K562 (cell line): ENCODE measurements around the gene PLS1. TPM values are rescaled to one million over a fixed set of nuclear protein-coding genes. Genes with fewer than 3 reads are reported as not detected.

Source experiments
- ATAC-seq: fragments of 200-7000 bp; cut with Tn5 transposase; 3 replicates; pipeline ENCODE4 v1.9.1; 2020; ENCODE audit warnings: moderate library complexity
- BruUV-seq: library from RNA; stranded (reverse); fragments of 400-500 nt; replicated peaks from 2 replicates; lab custom pipeline; 2021; lab: Mats Ljungman, UMichigan
- CTCF ChIA-PET: fragments of 300-600 bp; formaldehyde crosslinking; extraction: SDS; loops from one replicate; lab custom pipeline; 2021; ENCODE audit warnings: low intra/inter-chr PET ratio; lab: Yijun Ruan, JAX
- POLR2A ChIA-PET: fragments of 300-600, 350-650 bp; sonication (Branson Sonifier 250); formaldehyde crosslinking; extraction: SDS; loops from one replicate; lab custom pipeline; 2021; ENCODE audit warnings: antibody characterized with exemption, inconsistent platforms; lab: Yijun Ruan, JAX
- DNase-seq, 4 experiments: peaks; one replicate each; pipeline versions ENCODE4 v3.0.0 to v3.0.0-alpha.2; 2011 to 2018; ENCODE audit warnings: low spot score in 3 of 4, mixed read lengths in 3 of 4; ENCODE audit errors: extremely low read depth in 1 of 4
- FAIRE-seq: peaks from 2 replicates; lab custom pipeline; 2011; peaks lifted over from hg19 to GRCh38; lab: Jason Lieb, UNC
- H2AFZ ChIP-seq: 2 replicates; pipeline ENCODE4 v1.6.0; 2011; ENCODE audit warnings: low read depth, low read length, control low read depth, inconsistent platforms
- H3K27ac ChIP-seq: fragments of 200-600 bp; 3 replicates; pipeline ENCODE4 v1.8.0; 2011; ENCODE audit warnings: low read depth, mild to moderate bottlenecking, control low read depth, inconsistent platforms, low read length, moderate library complexity, mixed read lengths; ENCODE audit errors: extremely low read depth
- H3K27me3 ChIP-seq, 2 experiments: fragments of 300-600 bp in 1 of 2; 2 replicates in 1 of 2; 3 replicates in 1 of 2; pipeline versions ENCODE4 v1.6.0 to v1.8.0; 2011; ENCODE audit warnings: inconsistent platforms in 2 of 2, low read length in 2 of 2, mild to moderate bottlenecking in 1 of 2, mixed read lengths in 1 of 2, moderate library complexity in 1 of 2; ENCODE audit not compliant: control insufficient read depth in 2 of 2, insufficient read depth in 2 of 2
- H3K36me3 ChIP-seq: fragments of 300-600 bp; 3 replicates; pipeline ENCODE4 v1.8.0; 2011; ENCODE audit warnings: mild to moderate bottlenecking, low read length, inconsistent platforms; ENCODE audit not compliant: control insufficient read depth, insufficient read depth
- H3K4me1 ChIP-seq, 2 experiments: fragments of 200-600 bp in 1 of 2; replicated peaks in 1 of 2; 2 replicates in 1 of 2; 3 replicates in 1 of 2; pipeline versions ENCODE4 v1.5.1 to v1.8.0; 2011; ENCODE audit warnings: inconsistent platforms in 2 of 2, low read length in 2 of 2, mild to moderate bottlenecking in 1 of 2, mixed read lengths in 1 of 2, moderate library complexity in 1 of 2; ENCODE audit not compliant: control insufficient read depth in 2 of 2, insufficient read depth in 2 of 2
- H3K4me2 ChIP-seq: 2 replicates; pipeline ENCODE4 v1.6.1; 2011; ENCODE audit warnings: low read length, control low read depth, inconsistent platforms, mixed read lengths; ENCODE audit not compliant: insufficient read depth
- H3K4me3 ChIP-seq: fragments of 200-600 bp; sonication (generic), shearing (Covaris generic); 2 replicates; pipeline ENCODE4 v1.5.1; 2016; ENCODE audit warnings: control low read depth, inconsistent platforms
- H3K79me2 ChIP-seq: fragments of 200-600 bp; 3 replicates; pipeline ENCODE4 v1.8.0; 2011; ENCODE audit warnings: low read length, inconsistent platforms; ENCODE audit not compliant: control insufficient read depth, insufficient read depth
- H3K9ac ChIP-seq, 2 experiments: 2 replicates each; pipeline versions ENCODE4 v1.6.0 to v1.6.1; 2011; ENCODE audit warnings: low read depth in 2 of 2, low read length in 2 of 2, control low read depth in 1 of 2, inconsistent platforms in 1 of 2, mild to moderate bottlenecking in 1 of 2, mixed read lengths in 1 of 2; ENCODE audit not compliant: insufficient read depth in 1 of 2
- H3K9me1 ChIP-seq: one replicate; pipeline ENCODE4 v1.6.0; 2011; ENCODE audit warnings: inconsistent platforms, mild to moderate bottlenecking, low read length, moderate library complexity; ENCODE audit not compliant: control insufficient read depth, insufficient read depth
- H3K9me3 ChIP-seq: replicated peaks from 2 replicates; pipeline ENCODE4 v1.5.1; 2011; ENCODE audit warnings: low read depth, low read length, inconsistent platforms; ENCODE audit not compliant: control insufficient read depth, insufficient read depth
- H4K20me1 ChIP-seq: replicated peaks from 2 replicates; pipeline ENCODE4 v1.6.1; 2011; ENCODE audit warnings: low read length, inconsistent platforms, mixed read lengths; ENCODE audit not compliant: control insufficient read depth, insufficient read depth
- MAFF ChIP-seq: IDR thresholded peaks from 2 replicates; pipeline ENCODE4 v1.6.1; 2012; ENCODE audit warnings: low read length, improper control_type of control experiment
- MEF2A ChIP-seq: IDR thresholded peaks from 2 replicates; pipeline ENCODE4 v1.6.1; 2011; ENCODE audit warnings: low read depth, mild to moderate bottlenecking, low read length, moderate library complexity; ENCODE audit not compliant: control insufficient read depth
- MLLT1 ChIP-seq, 2 experiments: fragments of 450-650 bp; IDR thresholded peaks; 2 replicates each; pipeline ENCODE4 v1.6.1; 2016
- PCBP2 ChIP-seq: fragments of 200-400 bp; formaldehyde crosslinking; IDR thresholded peaks from 2 replicates; pipeline ENCODE4 v1.6.1; 2018; ENCODE audit warnings: low read length, low read depth, mild to moderate bottlenecking, moderate library complexity; ENCODE audit not compliant: poor library complexity, severe bottlenecking
- XRCC4 ChIP-seq: IDR thresholded peaks from one replicate; pipeline ENCODE4 v1.6.1; 2011; ENCODE audit not compliant: insufficient read depth, insufficient read length; ENCODE audit errors: extremely low read depth
- ZBTB17 ChIP-seq: fragments of 450-650 bp; formaldehyde crosslinking; IDR thresholded peaks from 2 replicates; pipeline ENCODE4 v1.4.0; 2020; ENCODE audit warnings: mild to moderate bottlenecking
- ZMIZ1 ChIP-seq, 2 experiments: fragments of 150-350 bp in 1 of 2; IDR thresholded peaks; 2 replicates each; pipeline ENCODE4 v1.6.1; 2012 to 2016; ENCODE audit warnings: low read depth in 2 of 2, low read length in 2 of 2, mild to moderate bottlenecking in 1 of 2, moderate library complexity in 1 of 2
- ZNF143 ChIP-seq: sonication (generic); formaldehyde crosslinking; IDR thresholded peaks from 2 replicates; pipeline ENCODE4 v1.9.0; 2022; ENCODE audit warnings: mild to moderate bottlenecking, missing genetic modification reagents
- ZNF277 ChIP-seq: fragments of 250-450 bp; sonication (Bioruptor Pico); IDR thresholded peaks from 2 replicates; pipeline ENCODE4 v1.8.0; 2022; ENCODE audit warnings: inconsistent platforms, mild to moderate bottlenecking, moderate library complexity, borderline replicate concordance
- ZNF740 ChIP-seq, 3 experiments: fragments of 200-800 bp in 1 of 3; sonication (Bioruptor generic) in 1 of 3; sonication (generic) in 1 of 3; formaldehyde crosslinking in 1 of 3; IDR thresholded peaks; 2 replicates each; pipeline versions ENCODE4 v1.6.1 to v1.8.0; 2016 to 2022; ENCODE audit warnings: mild to moderate bottlenecking in 2 of 3, missing compliant biosample characterization in 2 of 3, missing genetic modification characterization in 2 of 3, missing genetic modification reagents in 1 of 3
- in situ Hi-C: fragments of 300-500 bp; cut with MboI; formaldehyde crosslinking; loops from 4 replicates; pipeline ENCODE4 v1.15.0; 2018; ENCODE audit warnings: inconsistent platforms, mixed read lengths
- intact Hi-C: fragments of 100-400 bp; cut with micrococcal nuclease; formaldehyde crosslinking; loops from 2 replicates; pipeline ENCODE4 v1.14.2; 2022
- polyA plus RNA-seq, 8 experiments: library from polyadenylated mRNA; depleted of rRNA in 4 of 8; stranded (reverse) in 5 of 8; unstranded in 3 of 8; fragments of >200 nt; fragmentation: Nextera tagmentation in 2 of 8; fragmentation: Illumina TruSeq in 1 of 8; extraction: Ambion mirVana in 2 of 8; extraction: Trizol in 1 of 8; gene quantifications; 2 replicates each; pipeline versions ENCODE4 v1.2.1 to v1.2.3, GENCODE V29; 2011 to 2014; ENCODE audit warnings: inconsistent platforms in 1 of 8, missing spikeins in 1 of 8
- total RNA-seq, 7 experiments: library from RNA; depleted of rRNA in 6 of 7; stranded (reverse); fragments of >200 nt in 6 of 7; fragmentation: Illumina TruSeq in 2 of 7; extraction: Trizol in 2 of 7; gene quantifications; 2 replicates each; pipeline versions ENCODE4 v1.2.1 to v1.2.3, GENCODE V29; 2011 to 2021; ENCODE audit warnings: low replicate concordance in 1 of 7

The PLS1 gene
- total and polyA plus RNA-seq, 9 of the 15 experiments (the other 6 are each of a cell fraction or from before 2014, with no cell fraction given), result 6.1 to 21.3 (median 13.0) TPM

- ATAC-seq (no peak), FAIRE-seq (no peak), DNase-seq (no peak)
- H4K20me1 ChIP-seq, result no peaks in the 10 kb centered on the region
- H3K27ac ChIP-seq, result no peak overlapping the region
- ChIA-PET POLR2A (interaction anchor here (0.6 to 1.5 kb wide), 4 partner anchors 13 to 618 kb away, joined by 3 to 9 read pairs (median 4); no protein-coding TSS in a partner anchor), CTCF (no interaction called here)
- H3K4me2 ChIP-seq, result peak overlapping the region; percentile 94; the same call in 1 of the 2 replicates
- no peaks in the 10 kb centered on the region for H3K9me1 ChIP-seq
- in situ Hi-C loops (no loop called here), intact Hi-C loops (no loop called here)
- H3K4me3 ChIP-seq, result peak overlapping the region; percentile 86; the same call in 1 of the 2 replicates
- H3K79me2 ChIP-seq, result peaks cover 65% of the 10 kb centered on the region
- H3K4me1 ChIP-seq, result peaks cover 11 to 15% of the 10 kb centered on the region in 2 experiments
- H3K27me3 ChIP-seq, result no peaks in the 10 kb centered on the region
- no TSS peak for BruUV-seq
- H3K9ac ChIP-seq, result peak overlapping the region in 1 of 2 experiments; percentile 86; a peak in 2 of 4 replicates
- H2AFZ ChIP-seq, result no peak overlapping the region
- H3K9me3 ChIP-seq, result no peaks in the 10 kb centered on the region
- TF ChIP-seq ZNF143 (CRISPR knock-in tag) (no peak), MEF2A (no peak), PCBP2 (no peak), XRCC4 (no peak), ZMIZ1 (IDR thresholded peaks at IDR 0.05; ENCODE audit: low read depth in 2 of 2, low read length in 2 of 2) (0 out of 4 replicates have a peak, but pooled peaks of 1 of the 2 experiments have one; percentile 13), ZBTB17 (CRISPR knock-in tag) (0 out of 2 replicates have a peak, but pooled peaks have one; percentile 42), MAFF (no peak), MLLT1 (IDR thresholded peaks at IDR 0.05) (peak in 1 of 2 experiments; percentile 60; a peak in 2 of 4 replicates), ZNF740 (CRISPR knock-in tag; IDR thresholded peaks at IDR 0.05) (no peak), ZNF740 (tag; IDR thresholded peaks at IDR 0.05) (no peak), ZNF277 (CRISPR knock-in tag) (no peak)
- H3K36me3 ChIP-seq, result peaks cover 25% of the 10 kb centered on the region
These were observed 19.4 kb upstream of the PLS1 start for GRCh38 chr3:142576792-142577191.
